Spinal cord (tissue), 10 donors: ENCODE results near the gene ITIH4. TPM values are rescaled to one million over a fixed set of nuclear protein-coding genes. Genes with fewer than 3 reads are reported as not detected.

ENCODE experiments used
- DNase-seq, 6 donors: peaks; one replicate each; pipeline versions ENCODE4 v3.0.0 to v3.0.0-alpha.2; 2013 to 2015; ENCODE audit warnings: low spot score in 6 of 6, low read depth in 4 of 6
- H3K27ac ChIP-seq: one replicate; pipeline ENCODE4 v1.5.1; 2013; ENCODE audit warnings: low read depth, low read length, control low read depth
- H3K27me3 ChIP-seq: one replicate; pipeline ENCODE4 v1.6.1; 2013; ENCODE audit warnings: low read length; ENCODE audit not compliant: control insufficient read depth, insufficient read depth
- H3K36me3 ChIP-seq: one replicate; pipeline ENCODE4 v1.6.1; 2013; ENCODE audit warnings: low read length; ENCODE audit not compliant: control insufficient read depth, insufficient read depth
- H3K4me1 ChIP-seq: one replicate; pipeline ENCODE4 v1.6.1; 2013; ENCODE audit warnings: low read length; ENCODE audit not compliant: control insufficient read depth, insufficient read depth
- H3K4me3 ChIP-seq: one replicate; pipeline ENCODE4 v1.5.1; 2013; ENCODE audit warnings: low read depth, low read length, control low read depth
- H3K9me3 ChIP-seq: one replicate; pipeline ENCODE4 v1.6.1; 2013; ENCODE audit warnings: low read length; ENCODE audit not compliant: control insufficient read depth, insufficient read depth
- WGBS: methylation state at CpG from one replicate; pipeline ENCODE4 v1.1.5; 2013; ENCODE audit warnings: missing lambda C conversion rate; ENCODE audit not compliant: insufficient coverage; 5-methylcytosine and 5-hydroxymethylcytosine counted together
- polyA plus RNA-seq, 2 donors: library from polyadenylated mRNA; unstranded; fragments of 120-200 nt; gene quantifications; one replicate each; pipeline ENCODE4 v1.2.1, GENCODE V29; 2013; ENCODE audit not compliant: insufficient read length in 2 of 2
- total RNA-seq, 2 donors: library from RNA; depleted of rRNA in 1 of 2; stranded (reverse); fragments of 120-200 nt in 1 of 2; fragments of >200 nt in 1 of 2; gene quantifications; one replicate each; pipeline versions ENCODE4 v1.2.3 to v1.2.4, GENCODE V29; 2013 to 2014
- donor health status: healthy.

The ITIH4 gene
- total and polyA plus RNA-seq, 4 donors = 6.4 to 41.9 (median 20.0) TPM

- Histone ChIP-seq H3K9me3 (no peaks in the 10 kb centered on the region), H3K4me1 (peaks cover 13% of the 10 kb centered on the region), H3K27ac (no peak overlapping the region), H3K4me3 (no peak overlapping the region), H3K36me3 (peaks cover 52% of the 10 kb centered on the region), H3K27me3 (no peaks in the 10 kb centered on the region)
- no peak for DNase-seq
- 85% methylated on average over 5 of the region's 9 CpGs for WGBS
These were observed 3.0 kb downstream of the ITIH4 start for GRCh38 chr3:52827441-52827840.

GRCh38 chr3:52824037-52824436 lies 6.4 kb downstream of the ITIH4 start:
- no peaks in the 10 kb centered on the region for H3K27me3 ChIP-seq
- 96% methylated on average over 9 of the region's 10 CpGs for WGBS
- DNase-seq = no peak

DNA sequence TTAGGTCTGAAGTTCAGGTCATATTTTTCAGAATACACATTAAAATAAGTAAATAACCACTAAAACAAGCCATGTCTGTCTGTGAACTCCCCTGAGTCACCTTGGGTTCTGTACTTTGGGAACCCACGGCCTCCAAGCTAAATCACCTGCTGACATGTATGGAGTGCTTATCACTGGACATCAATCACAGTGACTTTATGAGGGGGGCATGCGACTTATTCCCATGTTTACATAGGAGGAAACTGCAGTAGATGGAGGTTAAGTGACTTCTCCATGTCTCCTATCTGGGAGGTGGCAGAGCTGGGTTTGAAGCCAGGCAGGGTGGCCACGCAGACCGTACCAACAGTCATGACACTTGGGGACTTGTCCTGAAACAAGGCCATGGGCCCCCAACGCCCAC lies 8.1 kb downstream of the ITIH4 start:
- no peaks in the 10 kb centered on the region for H3K27me3 ChIP-seq
- peaks cover 68% of the 10 kb centered on the region for H3K36me3 ChIP-seq
- no peak for DNase-seq
- H3K4me1 ChIP-seq = peaks cover 3% of the 10 kb centered on the region
- no peaks in the 10 kb centered on the region for H3K9me3 ChIP-seq
- no peak overlapping the region for H3K27ac ChIP-seq
- WGBS = 86% methylated on average over 4 of the region's 5 CpGs
- no peak overlapping the region for H3K4me3 ChIP-seq

More at GRCh38 chr3:52824037-52824436, 6.4 kb downstream of the ITIH4 start:
- Histone ChIP-seq H3K36me3 (peaks cover 61% of the 10 kb centered on the region), H3K27ac (no peak overlapping the region), H3K4me1 (peaks cover 3% of the 10 kb centered on the region), H3K9me3 (no peaks in the 10 kb centered on the region), H3K4me3 (no peak overlapping the region)

GRCh38 chr3:52820736-52821135 lies 9.7 kb downstream of the ITIH4 start:
- Histone ChIP-seq H3K27me3 (no peaks in the 10 kb centered on the region), H3K9me3 (no peaks in the 10 kb centered on the region), H3K4me3 (no peak overlapping the region), H3K27ac (no peak overlapping the region), H3K36me3 (peaks cover 66% of the 10 kb centered on the region), H3K4me1 (peaks cover 3% of the 10 kb centered on the region)
- no peak for DNase-seq
- 52% methylated on average over 11 of the region's 11 CpGs for WGBS

DNA sequence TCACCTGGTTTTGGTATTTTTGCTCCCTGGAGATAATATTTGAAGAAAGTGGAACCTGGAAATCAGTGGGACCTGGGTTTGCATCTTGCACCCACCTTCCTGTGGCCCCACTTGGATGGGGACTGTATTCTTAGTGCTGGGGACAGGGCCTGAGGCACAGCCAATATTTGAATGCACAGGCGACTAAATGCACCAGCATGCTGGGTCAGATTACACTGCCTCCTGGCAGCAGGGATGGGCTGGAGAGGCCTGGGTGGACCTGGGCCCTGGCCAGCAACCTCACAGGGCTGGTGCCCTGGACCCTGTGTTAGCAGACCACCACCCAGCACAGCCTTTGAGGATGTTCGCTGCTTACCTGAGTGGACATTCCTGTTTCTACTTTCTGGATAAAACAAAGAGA lies 10.5 kb downstream of the ITIH4 start:
- Histone ChIP-seq H3K27ac (no peak overlapping the region), H3K9me3 (no peaks in the 10 kb centered on the region), H3K4me3 (no peak overlapping the region), H3K4me1 (peaks cover 3% of the 10 kb centered on the region), H3K36me3 (peaks cover 66% of the 10 kb centered on the region), H3K27me3 (no peaks in the 10 kb centered on the region)
- WGBS = 81% methylated on average over 2 of the region's 2 CpGs
- DNase-seq = no peak

DNA sequence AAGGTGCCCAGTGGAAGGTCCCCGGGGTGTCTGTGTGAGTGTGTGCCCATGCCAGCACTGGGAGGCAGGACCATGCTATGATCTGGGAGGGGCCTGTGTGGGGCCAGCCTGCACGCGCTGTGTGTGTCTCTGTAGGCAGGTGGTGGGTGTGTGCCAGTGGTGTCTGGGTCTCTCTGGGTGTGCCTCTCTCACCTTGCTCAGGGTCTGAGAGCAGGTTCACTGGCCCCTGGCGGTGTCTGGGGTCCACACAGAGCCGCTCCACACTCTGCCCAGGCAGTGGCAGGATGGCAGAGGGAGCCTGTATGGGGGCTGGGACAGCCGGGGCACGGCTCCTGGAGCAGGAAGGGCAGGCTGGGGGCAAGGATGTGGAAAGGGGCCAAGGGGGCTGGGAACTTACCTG lies 12.6 kb downstream of the ITIH4 start:
- no peak overlapping the region for H3K4me3 ChIP-seq
- WGBS = 98% methylated on average over 6 of the region's 7 CpGs
- peaks cover 3% of the 10 kb centered on the region for H3K4me1 ChIP-seq
- no peaks in the 10 kb centered on the region for H3K9me3 ChIP-seq
- H3K36me3 ChIP-seq = peaks cover 47% of the 10 kb centered on the region
- H3K27me3 ChIP-seq = no peaks in the 10 kb centered on the region
- no peak overlapping the region for H3K27ac ChIP-seq
- DNase-seq = no peak

DNA sequence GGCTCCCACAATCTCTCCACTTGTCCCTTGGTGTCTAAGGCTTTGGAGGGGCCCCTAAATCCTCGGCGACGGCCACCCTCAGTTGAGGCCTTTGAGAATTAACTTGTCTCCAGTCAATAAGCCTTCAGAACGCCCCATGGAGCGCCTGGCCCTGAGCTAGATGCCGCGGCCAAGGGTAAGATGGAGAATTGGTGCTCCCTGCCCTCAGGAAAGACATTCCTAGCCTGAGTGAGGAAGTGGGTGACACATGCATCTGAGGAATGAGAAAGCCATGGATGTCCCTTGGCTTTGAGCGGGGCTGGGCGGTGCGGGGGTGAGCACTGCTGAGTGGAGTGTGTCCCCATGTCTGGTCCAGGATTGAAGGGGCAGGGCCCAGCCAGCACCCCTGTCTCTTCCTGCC lies 13.3 kb downstream of the ITIH4 start:
- Histone ChIP-seq H3K4me1 (peaks cover 3% of the 10 kb centered on the region), H3K27ac (no peak overlapping the region), H3K9me3 (no peaks in the 10 kb centered on the region), H3K27me3 (no peaks in the 10 kb centered on the region), H3K36me3 (peaks cover 42% of the 10 kb centered on the region), H3K4me3 (no peak overlapping the region)
- WGBS = 95% methylated on average over 10 of the region's 10 CpGs
- DNase-seq = no peak

DNA sequence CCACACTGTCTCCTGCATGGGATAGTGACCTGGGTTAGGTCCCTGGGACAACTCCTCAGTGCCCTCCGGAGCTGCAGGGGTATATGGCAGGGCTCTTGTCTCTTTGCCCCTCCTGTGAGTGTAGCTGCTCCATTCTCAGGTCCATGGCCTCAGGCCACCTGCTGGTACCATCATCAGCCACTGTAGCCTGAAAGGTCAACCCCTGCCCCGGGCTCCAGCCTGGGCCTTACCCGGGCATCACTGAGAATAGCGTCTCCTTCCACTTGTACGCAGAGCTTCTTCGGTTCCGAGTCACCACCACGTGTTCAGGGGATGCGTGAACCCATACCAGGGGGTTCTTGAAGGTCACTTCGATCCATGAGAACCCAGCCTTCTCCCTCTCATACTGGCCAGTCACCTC lies 13.8 kb downstream of the ITIH4 start:
- no peaks in the 10 kb centered on the region for H3K27me3 ChIP-seq
- H3K27ac ChIP-seq = no peak overlapping the region
- no peaks in the 10 kb centered on the region for H3K9me3 ChIP-seq
- peaks cover 3% of the 10 kb centered on the region for H3K4me1 ChIP-seq
- no peak overlapping the region for H3K4me3 ChIP-seq
- H3K36me3 ChIP-seq = peaks cover 40% of the 10 kb centered on the region
- WGBS = 95% methylated on average over 10 of the region's 10 CpGs
- no peak for DNase-seq

DNA sequence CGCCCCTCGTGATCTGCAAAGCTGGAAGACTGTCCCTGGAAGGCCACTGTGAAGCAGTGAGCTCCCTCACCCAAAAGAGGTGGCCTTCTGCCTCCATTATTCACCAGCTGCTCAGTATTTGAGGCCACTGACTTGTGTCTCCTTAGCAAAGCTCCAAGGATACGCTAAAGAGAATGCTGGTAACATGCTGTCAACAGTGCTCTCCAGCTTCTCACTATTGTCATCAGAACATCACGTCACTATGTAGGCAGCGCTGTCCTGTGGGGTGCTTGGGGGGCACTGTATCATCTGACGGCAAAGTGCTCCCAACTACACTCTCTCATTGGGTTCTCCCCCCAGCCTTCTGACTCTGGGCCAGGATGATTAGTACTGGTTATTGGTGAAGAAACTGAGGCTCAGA lies 14.3 kb downstream of the ITIH4 start:
- no peaks in the 10 kb centered on the region for H3K27me3 ChIP-seq
- 47% methylated on average over 2 of the region's 6 CpGs for whole genome bisulfite sequencing
- no peaks in the 10 kb centered on the region for H3K4me1 ChIP-seq
- H3K27ac ChIP-seq = no peak overlapping the region
- no peaks in the 10 kb centered on the region for H3K9me3 ChIP-seq
- no peak for DNase-seq
- H3K4me3 ChIP-seq = no peak overlapping the region
- H3K36me3 ChIP-seq = peaks cover 36% of the 10 kb centered on the region

DNA sequence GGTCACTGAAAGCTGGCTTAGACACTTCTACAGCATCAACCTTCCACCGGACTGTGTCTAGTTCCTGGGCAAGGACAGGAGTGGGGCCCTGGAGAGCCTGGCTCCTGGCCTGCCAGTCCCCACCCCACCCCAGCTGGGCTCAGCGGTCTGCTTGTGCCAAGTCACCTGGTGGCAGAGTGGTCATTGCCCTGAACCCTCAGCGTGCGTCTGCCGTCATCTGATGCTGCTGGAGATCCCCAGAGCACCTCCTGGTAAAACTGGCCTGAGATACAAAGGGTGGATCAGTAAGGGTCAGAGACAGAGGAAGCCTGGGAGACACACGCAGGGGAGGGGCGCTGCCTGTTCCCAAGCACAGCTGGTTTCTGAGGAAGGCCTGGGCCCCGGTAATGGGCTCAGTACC lies 16.7 kb downstream of the ITIH4 start:
- WGBS = 91% methylated on average over 8 of the region's 8 CpGs
- no peak overlapping the region for H3K27ac ChIP-seq
- no peaks in the 10 kb centered on the region for H3K9me3 ChIP-seq
- no peak for DNase-seq
- no peaks in the 10 kb centered on the region for H3K27me3 ChIP-seq
- peaks cover 14% of the 10 kb centered on the region for H3K36me3 ChIP-seq
- H3K4me1 ChIP-seq = no peaks in the 10 kb centered on the region
- H3K4me3 ChIP-seq = no peak overlapping the region
